H1 (cell line): ENCODE results near the gene NBDY. TPM values are rescaled to one million over a fixed set of nuclear protein-coding genes. Genes with fewer than 3 reads are reported as not detected.
"Not testable (repeated sequence)": the region's sequence is repeated elsewhere in the genome, so short reads cannot be mapped to it uniquely, and the experiment has no call there.

Experiments
- CTCF ChIA-PET: fragments of 300-600 bp; sonication (Branson Sonifier 250); formaldehyde crosslinking; loops from one replicate; lab custom pipeline; 2021; ENCODE audit not compliant: partially characterized antibody; lab: Charles Lee
- POLR2A ChIA-PET: fragments of 300-600 bp; sonication (Branson Sonifier 250); formaldehyde crosslinking; loops from one replicate; lab custom pipeline; 2021; ENCODE audit warnings: inconsistent platforms; ENCODE audit not compliant: partially characterized antibody; lab: Charles Lee
- DNase-seq, 2 experiments: peaks; one replicate each; pipeline versions ENCODE4 v3.0.0 to v3.0.0-alpha.2; 2010 to 2022; ENCODE audit warnings: low spot score in 2 of 2, low read depth in 1 of 2, mixed read lengths in 1 of 2
- FAIRE-seq: peaks from 2 replicates; lab custom pipeline; 2011; peaks lifted over from hg19 to GRCh38; lab: Jason Lieb, UNC
- H2AFZ ChIP-seq: 2 replicates; pipeline ENCODE4 v1.8.1; 2012; ENCODE audit warnings: low read length, inconsistent platforms
- H2AK5ac ChIP-seq: 2 replicates; pipeline ENCODE4 v1.6.1; 2013; ENCODE audit warnings: low read depth, low read length
- H2BK120ac ChIP-seq: replicated peaks from 2 replicates; pipeline ENCODE3; 2013; ENCODE audit warnings: low read depth, low read length, inconsistent platforms
- H2BK12ac ChIP-seq: 2 replicates; pipeline ENCODE4 v1.6.1; 2013; ENCODE audit warnings: low read depth, low read length
- H2BK15ac ChIP-seq: 2 replicates; pipeline ENCODE4 v1.6.1; 2013; ENCODE audit warnings: low read length
- H2BK20ac ChIP-seq: 2 replicates; pipeline ENCODE4 v1.6.1; 2013; ENCODE audit warnings: low read length
- H2BK5ac ChIP-seq: 2 replicates; pipeline ENCODE4 v1.6.1; 2013; ENCODE audit warnings: low read depth, low read length
- H3K14ac ChIP-seq: 2 replicates; pipeline ENCODE4 v1.6.1; 2013; ENCODE audit warnings: inconsistent platforms; ENCODE audit not compliant: insufficient read length
- H3K18ac ChIP-seq: 2 replicates; pipeline ENCODE4 v1.6.1; 2013; ENCODE audit warnings: low read length; ENCODE audit errors: extremely low read depth
- H3K23ac ChIP-seq: 2 replicates; pipeline ENCODE4 v1.6.1; 2013; ENCODE audit warnings: inconsistent platforms; ENCODE audit not compliant: insufficient read length
- H3K23me2 ChIP-seq: 2 replicates; pipeline ENCODE4 v1.6.1; 2013; ENCODE audit warnings: low read depth, low read length
- H3K27ac ChIP-seq: 2 replicates; pipeline ENCODE4 v1.6.1; 2011; ENCODE audit warnings: low read depth, low read length, inconsistent platforms
- H3K27me3 ChIP-seq, 4 experiments: replicated peaks in 1 of 4; 1 replicate in 1 of 4; 2 replicates in 3 of 4; pipeline versions ENCODE4 v1.6.1 to v1.8.1; 2011 to 2013; ENCODE audit warnings: low read length in 3 of 4, mild to moderate bottlenecking in 3 of 4, inconsistent platforms in 2 of 4, mixed read lengths in 2 of 4, moderate library complexity in 1 of 4; ENCODE audit not compliant: control insufficient read depth in 3 of 4, insufficient read depth in 3 of 4; ENCODE audit errors: extremely low read depth in 1 of 4
- H3K36me3 ChIP-seq, 4 experiments: 2 replicates each; pipeline versions ENCODE4 v1.6.1 to v1.8.1; 2011 to 2013; ENCODE audit warnings: mild to moderate bottlenecking in 4 of 4, low read length in 3 of 4, moderate library complexity in 2 of 4, control low read depth in 1 of 4, inconsistent platforms in 1 of 4; ENCODE audit not compliant: insufficient read depth in 4 of 4, control insufficient read depth in 2 of 4
- H3K4ac ChIP-seq: replicated peaks from 2 replicates; pipeline ENCODE3; 2013; ENCODE audit warnings: low read length, low read depth, mixed read lengths, inconsistent platforms; ENCODE audit not compliant: insufficient read length
- H3K4me1 ChIP-seq, 4 experiments: replicated peaks in 1 of 4; 1 replicate in 1 of 4; 2 replicates in 3 of 4; pipeline versions ENCODE4 v1.6.1 to v1.8.1; 2011 to 2013; ENCODE audit warnings: low read length in 3 of 4, inconsistent platforms in 2 of 4, mixed read lengths in 1 of 4; ENCODE audit not compliant: insufficient read depth in 4 of 4, control insufficient read depth in 3 of 4
- H3K4me2 ChIP-seq, 2 experiments: 2 replicates each; pipeline versions ENCODE4 v1.6.1 to v1.8.1; 2011 to 2013; ENCODE audit warnings: low read depth in 2 of 2, low read length in 2 of 2, control low read depth in 1 of 2, inconsistent platforms in 1 of 2, mild to moderate bottlenecking in 1 of 2; ENCODE audit not compliant: insufficient read depth in 1 of 2
- H3K4me3 ChIP-seq, 4 experiments: fragments of 200-600, 300-600 bp in 1 of 4; sonication (generic), shearing (Covaris generic), sonication (Bioruptor Twin) in 1 of 4; 2 replicates each; pipeline versions ENCODE4 v1.5.1 to v1.8.1; 2011 to 2016; ENCODE audit warnings: low read length in 4 of 4, low read depth in 3 of 4, control low read depth in 2 of 4, inconsistent platforms in 2 of 4, mild to moderate bottlenecking in 2 of 4, mixed read lengths in 1 of 4, moderate library complexity in 1 of 4; ENCODE audit not compliant: insufficient read depth in 2 of 4; ENCODE audit errors: extremely low read depth in 1 of 4
- H3K56ac ChIP-seq: replicated peaks from 2 replicates; pipeline ENCODE3; 2013; ENCODE audit warnings: low read depth, mild to moderate bottlenecking, mixed read lengths, low read length, inconsistent platforms; ENCODE audit not compliant: insufficient read length
- H3K79me1 ChIP-seq: 2 replicates; pipeline ENCODE4 v1.6.1; 2013; ENCODE audit warnings: low read depth, low read length, control low read depth
- H3K79me2 ChIP-seq, 2 experiments: 2 replicates each; pipeline versions ENCODE4 v1.6.1 to v1.8.1; 2012 to 2013; ENCODE audit warnings: low read length in 2 of 2, mild to moderate bottlenecking in 2 of 2, inconsistent platforms in 1 of 2; ENCODE audit not compliant: insufficient read depth in 2 of 2, control insufficient read depth in 1 of 2
- H3K9ac ChIP-seq, 4 experiments: replicated peaks in 1 of 4; 1 replicate in 1 of 4; 2 replicates in 3 of 4; pipeline versions ENCODE4 v1.6.1 to v1.8.1; 2011 to 2013; ENCODE audit warnings: low read depth in 3 of 4, low read length in 3 of 4, control low read depth in 2 of 4, mild to moderate bottlenecking in 2 of 4, moderate library complexity in 2 of 4, inconsistent platforms in 1 of 4; ENCODE audit errors: extremely low read depth in 1 of 4
- H3K9me3 ChIP-seq, 2 experiments: 2 replicates each; pipeline versions ENCODE4 v1.6.1 to v1.8.1; 2012 to 2013; ENCODE audit warnings: mild to moderate bottlenecking in 2 of 2, moderate library complexity in 2 of 2, control low read depth in 1 of 2, inconsistent platforms in 1 of 2, low read depth in 1 of 2, low read length in 1 of 2, mixed read lengths in 1 of 2; ENCODE audit not compliant: insufficient read depth in 2 of 2
- H4K20me1 ChIP-seq, 2 experiments: replicated peaks in 1 of 2; 2 replicates each; pipeline versions ENCODE3 to v1.8.1; 2011 to 2013; ENCODE audit warnings: inconsistent platforms in 2 of 2, low read length in 2 of 2, mild to moderate bottlenecking in 1 of 2; ENCODE audit not compliant: insufficient read depth in 2 of 2, control insufficient read depth in 1 of 2
- H4K5ac ChIP-seq: 2 replicates; pipeline ENCODE4 v1.6.1; 2013; ENCODE audit warnings: low read length, low read depth, mixed read lengths, inconsistent platforms; ENCODE audit not compliant: insufficient read length
- H4K8ac ChIP-seq: 2 replicates; pipeline ENCODE4 v1.8.0; 2013; ENCODE audit warnings: mild to moderate bottlenecking, moderate library complexity, low read length, inconsistent platforms; ENCODE audit not compliant: insufficient read depth; ENCODE audit errors: extremely low read depth
- H4K91ac ChIP-seq: replicated peaks from 2 replicates; pipeline ENCODE3; 2013; ENCODE audit warnings: low read length, mixed read lengths, inconsistent platforms; ENCODE audit not compliant: insufficient read length
- WGBS, 2 experiments: shearing (Covaris generic) in 1 of 2; methylation state at CpG; one replicate each; pipeline versions ENCODE4 v1.1.6 to v1.1.7; 2013 to 2015; ENCODE audit warnings: low lambda C conversion rate in 2 of 2, mixed read lengths in 2 of 2, inconsistent platforms in 1 of 2, low coverage in 1 of 2, missing lambda C conversion rate in 1 of 2; ENCODE audit not compliant: insufficient replicate concordance in 2 of 2, insufficient coverage in 1 of 2, insufficient read length in 1 of 2; ENCODE audit errors: extremely low coverage in 1 of 2, missing lambda C conversion rate in 1 of 2; 5-methylcytosine and 5-hydroxymethylcytosine counted together
- polyA plus RNA-seq, 7 experiments: library from polyadenylated mRNA; depleted of rRNA in 3 of 7; stranded (reverse) in 5 of 7; unstranded in 2 of 7; fragments of >200 nt in 5 of 7; fragments of 200-250 nt in 2 of 7; gene quantifications; 1 replicate in 5 of 7; 2 replicates in 1 of 7; 4 replicates in 1 of 7; pipeline versions ENCODE4 v1.2.1 to v1.2.3, GENCODE V29; 2011 to 2013; ENCODE audit warnings: missing spikeins in 2 of 7, mixed read lengths in 2 of 7
- total RNA-seq: library from RNA; stranded (reverse); fragmentation: NEBNext Ultra II Directional; extraction: Animal tissue kit (Norgen Biotek cat#: 25700); gene quantifications from 2 replicates; pipeline ENCODE4 v1.2.1, GENCODE V29; 2021

The NBDY gene
- total and polyA plus RNA-seq, 2 of the 8 experiments (the other 6 are each of a cell fraction or from before 2014, with no cell fraction given), result 42.3 to 57.8 TPM

DNA sequence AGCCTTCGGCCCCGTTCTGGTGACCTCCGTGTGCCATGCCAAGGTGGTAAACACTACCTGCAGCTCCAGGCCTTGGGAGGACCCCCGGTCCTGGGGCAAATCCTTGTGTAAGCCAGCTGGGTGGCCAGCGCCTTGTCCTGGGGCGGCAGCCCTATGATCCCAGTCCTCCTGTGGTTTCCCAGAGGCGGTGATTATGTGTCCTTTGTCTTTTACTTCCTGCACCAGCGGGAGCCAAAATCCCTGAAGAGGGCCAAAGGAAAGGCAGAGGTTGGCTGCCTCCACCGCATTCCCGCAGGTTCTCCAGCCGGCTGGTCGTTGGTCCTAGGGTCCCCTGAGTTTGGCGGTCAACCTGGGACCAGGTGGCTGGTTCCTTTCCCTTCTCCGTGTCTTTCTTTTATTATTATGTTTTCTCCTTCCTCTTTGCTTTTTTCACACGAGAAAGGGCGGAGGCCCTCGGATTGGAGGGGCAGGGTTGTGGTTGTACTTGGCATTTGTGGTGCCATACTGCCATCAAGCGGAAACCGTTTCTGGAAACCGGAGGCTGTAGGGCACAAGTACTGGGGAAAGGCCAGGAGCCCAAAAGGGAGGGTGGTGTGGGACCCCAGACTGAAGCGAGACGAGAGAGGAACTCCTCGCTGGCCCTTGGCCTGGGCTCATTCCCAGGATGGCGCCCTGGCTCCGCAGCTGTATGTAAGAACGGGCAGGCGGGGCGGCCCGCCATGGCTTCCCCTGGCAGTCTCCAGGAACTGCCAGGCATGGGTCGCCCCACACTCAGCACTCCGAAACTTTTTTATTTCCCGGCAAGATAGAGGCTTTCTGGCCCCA, 49.3 kb downstream of the NBDY start:
- H3K23me2 ChIP-seq, H3K79me1 ChIP-seq, H3K4ac ChIP-seq, H4K5ac ChIP-seq, H2BK120ac ChIP-seq, H3K56ac ChIP-seq, H3K18ac ChIP-seq, H2BK15ac ChIP-seq, H2BK5ac ChIP-seq, H3K4me3 ChIP-seq, H4K20me1 ChIP-seq, H3K23ac ChIP-seq, H3K9ac ChIP-seq, H3K9me3 ChIP-seq, H2BK12ac ChIP-seq, H3K4me2 ChIP-seq, H2BK20ac ChIP-seq, H3K14ac ChIP-seq, DNase-seq, H3K79me2 ChIP-seq, H3K27ac ChIP-seq, H2AFZ ChIP-seq, H4K91ac ChIP-seq, H3K36me3 ChIP-seq, FAIRE-seq, H2AK5ac ChIP-seq, POLR2A ChIA-PET, H3K27me3 ChIP-seq, H4K8ac ChIP-seq, CTCF ChIA-PET, H3K4me1 ChIP-seq: not testable (repeated sequence)
- no CpG with 5 or more reads among the region's 32 CpGs for WGBS, 2 experiments
